CD4-positive, alpha-beta T cell treated with Interleukin-4 for 4 hours (primary cell): ENCODE results near the gene PCDHGB5.
"Not testable (repeated sequence)": the region's sequence is repeated elsewhere in the genome, so short reads cannot be mapped to it uniquely, and the experiment has no call there.

Experiments
- DNase-seq: peaks from one replicate; pipeline ENCODE4 v3.0.0-alpha.2; 2020

The PCDHGB5 gene

DNA sequence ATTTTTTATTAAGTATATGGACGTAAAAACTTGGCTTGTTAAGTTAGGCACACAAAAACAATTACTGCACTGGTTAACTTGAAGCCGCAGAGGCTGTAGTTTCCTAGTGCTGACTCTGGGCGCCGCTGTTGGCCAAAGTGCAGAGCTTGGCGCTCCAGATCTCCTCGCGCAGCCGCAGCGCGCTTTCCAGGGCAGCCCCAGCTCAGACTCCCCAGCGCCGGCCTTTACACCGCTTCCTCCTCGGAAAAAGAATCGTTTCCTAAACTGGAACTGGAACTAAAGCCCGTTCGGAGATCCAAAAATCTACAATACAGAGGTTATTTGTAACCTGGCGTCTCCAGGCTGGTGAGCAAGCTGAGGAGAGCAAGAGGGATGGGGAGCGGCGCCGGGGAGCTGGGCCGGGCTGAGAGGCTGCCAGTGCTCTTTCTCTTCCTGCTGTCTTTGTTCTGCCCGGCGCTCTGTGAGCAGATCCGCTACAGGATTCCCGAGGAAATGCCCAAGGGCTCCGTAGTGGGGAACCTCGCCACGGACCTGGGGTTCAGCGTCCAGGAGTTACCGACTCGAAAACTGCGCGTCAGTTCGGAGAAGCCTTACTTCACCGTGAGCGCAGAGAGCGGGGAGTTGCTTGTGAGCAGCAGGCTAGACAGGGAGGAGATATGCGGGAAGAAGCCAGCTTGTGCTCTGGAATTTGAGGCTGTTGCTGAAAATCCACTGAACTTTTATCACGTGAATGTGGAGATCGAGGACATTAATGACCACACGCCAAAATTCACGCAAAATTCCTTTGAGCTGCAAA is at the start of gene PCDHGB5:
PCDHGB5 (plus strand) TSS at position 192 of the 796 bp plus-strand sequence; CDS start at position 373, 181 bp downstream.
- DNase-seq, result peak; percentile 24

DNA sequence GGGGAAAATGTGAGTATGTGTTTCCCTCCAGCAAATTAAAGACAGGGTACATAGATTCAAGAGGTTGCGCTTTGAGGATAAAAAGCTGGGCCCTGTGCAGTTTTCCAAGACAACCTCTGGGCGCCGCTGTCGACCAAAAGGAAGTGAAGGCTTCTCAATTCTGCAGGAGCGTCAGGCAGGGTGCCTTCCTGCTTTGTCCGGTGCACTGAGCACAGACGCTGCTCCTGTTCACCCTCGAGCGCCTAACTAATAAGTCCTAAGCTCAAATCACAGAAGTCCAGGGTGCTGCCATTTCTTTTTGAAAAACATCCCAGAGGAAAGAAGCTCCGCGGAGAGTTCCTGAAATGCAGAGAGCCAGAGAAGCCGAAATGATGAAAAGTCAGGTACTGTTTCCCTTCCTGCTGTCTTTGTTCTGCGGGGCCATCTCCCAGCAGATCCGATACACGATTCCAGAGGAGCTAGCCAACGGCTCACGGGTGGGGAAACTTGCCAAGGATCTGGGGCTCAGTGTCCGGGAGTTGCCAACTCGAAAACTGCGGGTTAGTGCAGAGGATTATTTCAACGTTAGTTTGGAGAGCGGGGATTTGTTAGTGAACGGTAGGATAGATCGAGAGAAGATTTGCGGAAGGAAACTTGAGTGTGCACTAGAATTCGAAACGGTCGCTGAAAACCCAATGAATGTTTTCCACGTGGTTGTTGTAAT is 47.7 kb upstream of the PCDHGB5 start, which contains the start of gene PCDHGB1:
PCDHGB1 (plus strand) TSS at position 183 of the 703 bp plus-strand sequence; CDS start at position 345, 162 bp downstream.
- DNase-seq, result peak; percentile 27

DNA sequence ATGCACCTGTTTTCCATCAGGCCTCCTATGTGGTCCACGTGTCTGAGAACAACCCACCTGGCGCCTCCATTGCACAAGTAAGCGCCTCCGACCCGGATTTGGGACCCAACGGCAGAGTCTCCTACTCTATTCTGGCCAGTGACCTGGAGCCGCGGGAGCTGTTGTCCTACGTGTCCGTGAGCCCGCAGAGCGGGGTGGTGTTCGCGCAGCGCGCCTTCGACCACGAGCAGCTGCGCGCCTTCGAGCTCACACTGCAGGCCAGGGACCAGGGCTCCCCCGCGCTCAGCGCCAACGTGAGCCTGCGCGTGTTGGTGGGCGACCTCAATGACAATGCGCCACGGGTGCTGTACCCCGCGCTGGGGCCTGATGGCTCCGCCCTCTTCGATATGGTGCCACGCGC is 46.2 kb upstream of the PCDHGB5 start:
- DNase-seq, result no peak

DNA sequence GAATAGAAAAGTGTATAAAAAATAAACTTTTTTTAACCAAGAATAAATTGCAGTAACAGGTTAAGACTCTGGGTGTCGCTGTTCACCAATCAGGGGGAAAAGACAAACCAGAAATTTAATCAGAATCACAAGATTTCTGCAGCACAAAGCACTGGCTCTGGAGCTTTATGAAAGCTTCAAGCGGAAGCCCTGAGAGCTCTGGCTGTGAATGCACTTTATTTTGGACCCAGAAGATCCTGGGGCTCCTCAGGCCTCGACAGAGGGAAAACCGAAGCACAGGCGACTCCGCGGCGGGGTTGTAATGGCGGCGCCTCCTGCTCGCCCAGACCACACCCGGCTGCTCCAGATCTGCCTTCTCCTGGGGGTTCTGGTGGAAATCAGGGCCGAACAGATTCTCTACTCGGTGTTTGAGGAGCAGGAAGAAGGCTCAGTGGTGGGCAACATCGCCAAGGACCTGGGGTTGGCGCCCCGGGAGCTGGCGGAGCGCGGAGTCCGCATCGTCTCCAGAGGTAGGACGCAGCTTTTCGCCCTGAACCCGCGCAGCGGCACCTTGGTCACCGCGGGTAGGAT is 42.8 kb upstream of the PCDHGB5 start, which contains the start of gene PCDHGA4:
PCDHGA4 (plus strand) TSS at position 122 of the 570 bp plus-strand sequence; CDS start at position 209, 87 bp downstream.
- no peak for DNase-seq

DNA sequence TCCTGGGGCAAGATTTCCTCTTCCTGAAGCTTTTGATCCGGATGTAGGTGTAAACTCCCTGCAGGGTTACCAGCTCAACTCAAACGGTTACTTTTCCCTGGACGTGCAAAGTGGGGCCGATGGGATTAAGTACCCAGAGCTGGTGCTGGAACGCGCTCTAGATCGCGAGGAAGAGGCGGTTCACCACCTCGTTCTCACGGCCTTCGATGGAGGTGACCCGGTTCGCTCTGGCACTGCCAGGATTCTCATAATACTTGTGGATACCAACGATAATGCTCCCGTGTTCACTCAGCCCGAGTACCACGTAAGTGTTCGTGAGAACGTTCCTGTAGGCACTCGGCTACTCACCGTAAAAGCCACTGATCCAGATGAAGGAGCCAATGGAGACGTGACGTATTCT is 42.1 kb upstream of the PCDHGB5 start:
- no peak for DNase-seq

DNA sequence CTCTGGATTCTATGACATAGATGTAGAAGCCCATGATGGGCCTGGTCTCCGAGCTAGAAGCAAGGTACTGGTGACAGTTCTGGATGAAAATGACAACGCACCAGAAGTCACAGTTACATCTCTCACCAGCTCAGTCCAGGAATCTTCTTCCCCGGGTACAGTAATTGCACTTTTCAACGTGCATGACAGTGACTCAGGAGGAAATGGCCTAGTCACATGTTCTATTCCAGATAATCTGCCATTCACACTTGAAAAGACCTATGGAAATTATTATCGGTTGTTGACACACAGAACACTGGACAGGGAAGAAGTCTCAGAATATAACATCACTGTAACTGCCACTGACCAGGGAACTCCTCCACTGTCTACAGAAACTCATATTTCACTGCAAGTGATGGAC is 41.6 kb upstream of the PCDHGB5 start:
- no peak for DNase-seq

DNA sequence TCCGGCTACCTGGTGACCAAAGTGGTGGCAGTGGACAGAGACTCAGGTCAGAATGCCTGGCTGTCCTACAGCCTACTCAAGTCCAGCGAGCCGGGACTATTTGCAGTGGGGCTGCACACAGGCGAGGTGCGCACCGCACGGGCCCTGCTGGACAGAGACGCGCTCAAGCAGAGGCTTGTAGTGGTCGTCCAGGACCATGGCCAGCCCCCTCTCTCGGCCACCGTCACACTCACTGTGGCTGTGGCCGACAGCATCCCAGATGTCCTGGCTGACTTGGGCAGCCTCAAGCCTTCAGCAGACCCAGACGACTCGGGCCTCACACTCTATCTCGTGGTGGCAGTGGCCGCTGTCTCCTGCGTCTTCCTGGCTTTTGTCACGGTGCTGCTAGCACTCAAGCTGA is 40.8 kb upstream of the PCDHGB5 start:
- no peak for DNase-seq

DNA sequence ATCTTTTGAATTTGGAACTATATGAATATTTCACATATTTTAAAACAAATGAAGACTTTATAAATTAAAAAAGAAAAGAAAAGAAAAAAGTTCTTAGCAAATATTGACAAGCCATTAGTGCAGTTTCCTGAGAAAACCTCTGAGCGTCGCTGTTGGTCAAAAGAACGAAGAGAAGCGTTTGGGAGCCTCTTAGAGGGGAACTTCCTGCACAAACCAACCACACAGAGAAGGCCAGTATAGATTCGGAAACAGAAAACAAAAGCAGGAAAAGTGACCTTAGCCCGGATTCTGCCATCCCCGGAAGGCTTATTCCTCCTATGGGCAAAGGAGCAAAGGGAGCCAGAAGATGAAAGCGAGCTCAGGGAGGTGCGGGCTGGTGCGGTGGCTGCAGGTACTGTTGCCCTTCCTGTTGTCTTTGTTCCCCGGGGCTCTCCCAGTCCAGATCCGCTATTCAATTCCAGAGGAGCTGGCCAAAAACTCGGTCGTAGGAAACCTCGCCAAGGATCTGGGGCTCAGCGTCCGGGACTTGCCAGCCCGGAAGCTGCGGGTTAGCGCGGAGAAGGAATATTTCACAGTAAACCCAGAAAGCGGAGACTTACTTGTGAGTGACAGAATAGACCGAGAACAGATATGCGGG is 37.8 kb upstream of the PCDHGB5 start, which contains the start of gene PCDHGB2:
PCDHGB2 (plus strand) TSS at position 205 of the 637 bp plus-strand sequence; CDS start at position 347, 142 bp downstream.
- peak; percentile 30 for DNase-seq

DNA sequence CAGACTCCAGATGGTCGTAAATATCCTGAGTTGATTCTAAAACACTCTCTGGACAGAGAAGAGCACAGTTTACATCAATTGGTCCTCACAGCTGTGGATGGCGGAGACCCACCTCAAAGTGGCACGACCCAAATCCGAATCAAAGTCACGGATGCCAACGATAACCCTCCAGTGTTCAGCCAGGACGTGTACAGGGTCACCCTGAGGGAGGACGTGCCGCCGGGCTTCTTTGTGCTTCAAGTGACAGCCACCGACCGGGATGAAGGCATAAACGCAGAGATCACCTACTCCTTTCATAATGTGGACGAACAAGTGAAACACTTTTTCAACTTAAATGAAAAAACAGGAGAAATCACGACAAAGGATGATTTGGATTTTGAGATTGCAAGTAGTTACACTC is 37.1 kb upstream of the PCDHGB5 start:
- DNase-seq, result no peak

DNA sequence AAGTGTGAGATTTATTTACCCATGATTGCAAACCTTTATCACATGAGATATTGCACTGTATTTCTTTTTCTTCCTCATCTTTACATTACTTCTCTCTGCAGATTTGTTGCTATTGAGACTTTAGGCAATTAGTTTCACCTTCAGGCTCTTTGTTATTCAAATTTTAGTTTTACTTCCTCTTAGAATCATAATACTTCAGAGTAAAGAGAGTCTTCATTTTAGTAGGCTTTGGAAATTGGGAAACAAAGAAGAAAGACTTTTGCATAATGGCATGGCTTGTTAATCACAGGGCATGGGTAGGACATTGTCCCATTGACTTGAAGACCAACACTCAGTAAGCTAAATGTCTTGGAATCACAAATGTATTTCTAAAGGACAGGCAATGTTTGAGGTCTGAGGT is 35.0 kb upstream of the PCDHGB5 start:
- no peak for DNase-seq

DNA sequence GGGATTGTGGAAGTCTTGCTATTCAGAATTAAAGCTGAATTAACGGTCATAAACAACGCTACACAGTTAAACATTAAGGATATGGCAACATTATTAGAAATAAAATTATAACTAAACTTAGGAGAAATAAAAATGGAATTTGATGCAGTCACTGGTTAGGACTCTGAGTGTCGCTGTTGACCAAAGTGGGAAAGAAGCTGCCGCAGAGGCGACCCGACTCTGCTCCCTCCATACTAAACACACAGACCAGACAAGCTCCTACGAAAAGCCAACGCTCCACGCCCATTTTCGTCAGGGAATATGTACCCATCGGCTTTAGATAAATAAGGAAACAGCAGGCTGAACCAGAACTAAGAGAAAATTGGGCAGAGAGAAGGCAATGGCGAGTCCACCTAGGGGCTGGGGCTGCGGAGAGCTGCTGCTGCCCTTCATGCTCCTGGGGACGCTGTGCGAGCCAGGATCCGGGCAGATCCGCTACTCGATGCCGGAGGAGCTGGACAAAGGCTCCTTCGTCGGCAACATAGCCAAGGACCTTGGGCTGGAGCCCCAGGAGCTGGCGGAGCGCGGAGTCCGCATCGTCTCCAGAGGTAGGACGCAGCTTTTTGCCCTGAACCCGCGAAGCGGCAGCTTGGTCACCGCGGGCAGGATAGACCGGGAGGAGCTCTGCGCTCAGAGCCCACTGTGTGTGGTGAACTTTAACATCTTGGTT is 33.6 kb upstream of the PCDHGB5 start, which contains the start of gene PCDHGA5:
PCDHGA5 (plus strand) TSS at position 211 of the 709 bp plus-strand sequence; CDS start at position 380, 169 bp downstream.
- no peak for DNase-seq

DNA sequence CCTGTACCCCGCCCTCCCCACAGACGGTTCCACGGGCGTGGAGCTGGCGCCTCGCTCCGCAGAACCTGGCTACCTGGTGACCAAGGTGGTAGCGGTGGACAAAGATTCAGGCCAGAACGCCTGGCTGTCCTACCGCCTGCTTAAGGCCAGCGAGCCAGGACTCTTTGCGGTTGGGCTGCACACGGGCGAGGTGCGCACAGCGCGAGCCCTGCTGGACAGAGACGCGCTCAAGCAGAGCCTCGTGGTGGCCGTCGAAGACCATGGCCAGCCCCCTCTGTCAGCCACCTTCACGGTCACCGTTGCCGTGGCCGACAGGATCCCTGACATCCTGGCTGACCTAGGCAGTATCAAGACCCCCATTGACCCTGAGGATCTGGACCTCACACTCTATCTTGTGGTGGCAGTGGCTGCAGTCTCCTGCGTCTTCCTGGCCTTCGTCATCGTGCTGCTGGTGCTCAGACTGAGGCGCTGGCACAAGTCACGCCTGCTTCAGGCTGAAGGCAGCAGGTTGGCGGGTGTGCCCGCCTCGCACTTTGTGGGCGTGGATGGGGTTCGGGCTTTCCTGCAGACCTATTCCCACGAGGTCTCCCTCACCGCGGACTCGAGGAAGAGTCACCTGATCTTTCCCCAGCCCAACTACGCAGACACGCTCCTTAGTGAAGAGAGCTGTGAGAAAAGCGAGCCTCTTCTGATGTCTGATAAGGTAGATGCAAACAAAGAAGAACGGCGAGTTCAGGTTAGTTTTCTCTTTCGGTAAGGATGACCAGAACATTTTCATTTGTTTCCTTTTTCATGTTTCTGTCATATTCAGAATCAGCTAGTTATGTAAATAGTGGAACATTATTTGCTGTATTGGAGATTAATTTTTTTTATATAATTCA is 31.5 kb upstream of the PCDHGB5 start:
- no peak for DNase-seq

DNA sequence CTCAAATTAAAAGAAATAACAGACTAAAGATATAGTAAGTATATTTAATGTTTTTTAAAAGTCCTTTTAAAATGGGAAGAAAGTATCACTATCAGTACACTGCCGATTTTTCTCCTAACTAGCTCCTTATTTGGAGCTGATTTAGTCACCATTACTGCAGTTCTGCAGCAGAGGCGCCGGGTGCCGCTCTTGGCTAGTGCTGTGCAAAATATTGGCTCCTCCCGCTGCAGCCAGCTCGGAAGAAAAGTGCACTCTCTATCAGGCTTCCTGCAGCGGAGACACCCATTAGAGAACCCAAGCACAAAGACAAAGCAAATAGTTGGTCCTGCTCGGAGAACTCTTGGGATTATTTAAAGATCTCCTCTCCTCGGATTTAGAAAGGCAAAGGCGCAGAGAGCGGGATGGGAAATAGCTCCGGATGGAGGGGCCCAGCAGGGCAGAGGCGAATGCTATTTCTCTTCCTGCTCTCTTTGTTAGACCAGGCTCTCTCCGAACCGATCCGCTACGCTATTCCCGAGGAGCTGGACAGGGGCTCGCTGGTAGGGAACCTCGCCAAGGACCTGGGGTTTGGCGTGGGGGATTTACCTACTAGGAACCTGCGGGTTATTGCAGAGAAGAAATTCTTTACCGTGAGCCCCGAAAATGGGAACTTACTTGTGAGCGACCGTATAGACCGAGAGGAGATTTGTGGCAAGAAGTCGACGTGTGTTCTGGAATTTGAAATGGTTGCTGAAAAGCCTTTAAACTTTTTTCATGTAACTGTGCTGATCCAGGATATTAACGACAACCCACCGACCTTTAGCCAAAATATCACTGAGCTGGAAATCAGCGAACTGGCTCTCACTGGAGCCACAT is 27.5 kb upstream of the PCDHGB5 start, which contains the start of gene PCDHGB3:
PCDHGB3 (plus strand) TSS at position 249 of the 855 bp plus-strand sequence; CDS start at position 402, 153 bp downstream.
- peak; percentile 39 for DNase-seq

DNA sequence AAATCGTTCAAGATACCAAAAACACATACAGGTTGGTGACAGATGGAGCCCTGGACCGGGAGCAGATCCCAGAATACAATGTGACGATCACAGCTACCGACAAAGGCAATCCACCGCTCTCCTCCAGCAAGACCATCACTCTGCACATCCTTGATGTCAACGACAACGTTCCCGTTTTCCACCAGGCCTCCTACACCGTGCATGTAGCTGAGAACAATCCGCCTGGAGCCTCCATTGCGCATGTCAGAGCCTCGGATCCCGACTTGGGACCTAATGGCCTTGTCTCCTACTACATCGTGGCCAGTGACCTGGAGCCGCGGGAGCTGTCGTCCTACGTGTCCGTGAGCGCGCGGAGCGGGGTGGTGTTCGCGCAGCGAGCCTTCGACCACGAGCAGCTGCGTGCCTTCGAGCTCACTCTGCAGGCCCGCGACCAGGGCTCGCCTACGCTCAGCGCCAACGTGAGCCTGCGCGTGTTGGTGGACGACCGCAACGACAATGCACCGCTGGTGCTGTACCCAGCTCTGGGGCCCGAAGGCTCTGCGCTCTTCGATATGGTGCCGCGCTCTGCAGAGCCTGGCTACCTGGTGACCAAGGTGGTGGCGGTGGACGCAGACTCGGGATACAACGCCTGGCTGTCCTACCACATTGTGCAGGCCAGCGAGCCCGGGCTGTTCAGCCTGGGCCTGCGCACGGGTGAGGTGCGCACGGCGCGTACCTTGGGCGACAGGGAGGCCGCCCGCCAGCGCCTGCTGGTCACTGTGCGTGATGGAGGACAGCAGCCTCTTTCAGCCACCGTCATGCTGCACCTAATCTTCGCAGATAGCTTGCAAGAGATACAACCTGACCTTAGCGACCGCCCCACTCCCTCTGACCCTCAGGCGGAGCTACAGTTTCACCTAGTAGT is 25.9 kb upstream of the PCDHGB5 start:
- no peak for DNase-seq

DNA sequence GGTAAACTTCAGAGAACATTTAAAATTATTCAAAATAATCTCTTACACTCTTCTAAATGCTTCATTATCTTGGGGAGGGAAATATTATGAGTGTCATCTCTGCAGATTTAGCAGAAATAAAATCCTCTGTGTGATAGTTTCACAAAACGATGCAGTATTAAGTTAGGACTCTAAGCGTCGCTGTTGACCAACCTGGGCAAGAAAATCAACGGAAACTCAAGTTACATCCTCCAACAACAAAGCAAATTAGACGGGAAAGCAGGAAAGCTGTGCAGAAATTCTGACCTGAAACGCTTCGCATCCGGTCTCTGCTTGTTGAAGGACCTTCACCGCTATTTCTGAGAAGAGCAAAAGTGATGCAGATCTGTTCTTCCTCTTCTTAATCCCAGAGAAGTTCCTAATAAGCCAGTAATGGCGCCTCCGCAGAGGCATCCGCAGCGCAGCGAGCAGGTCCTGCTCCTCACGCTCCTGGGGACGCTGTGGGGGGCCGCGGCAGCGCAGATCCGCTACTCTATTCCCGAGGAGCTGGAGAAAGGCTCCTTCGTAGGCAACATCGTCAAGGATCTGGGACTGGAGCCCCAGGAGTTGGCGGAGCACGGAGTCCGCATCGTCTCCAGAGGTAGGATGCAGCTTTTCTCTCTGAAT is 24.0 kb upstream of the PCDHGB5 start, which contains the start of gene PCDHGA6:
PCDHGA6 (plus strand) TSS at position 219 of the 645 bp plus-strand sequence; CDS start at position 412, 193 bp downstream.
- DNase-seq, result no peak

DNA sequence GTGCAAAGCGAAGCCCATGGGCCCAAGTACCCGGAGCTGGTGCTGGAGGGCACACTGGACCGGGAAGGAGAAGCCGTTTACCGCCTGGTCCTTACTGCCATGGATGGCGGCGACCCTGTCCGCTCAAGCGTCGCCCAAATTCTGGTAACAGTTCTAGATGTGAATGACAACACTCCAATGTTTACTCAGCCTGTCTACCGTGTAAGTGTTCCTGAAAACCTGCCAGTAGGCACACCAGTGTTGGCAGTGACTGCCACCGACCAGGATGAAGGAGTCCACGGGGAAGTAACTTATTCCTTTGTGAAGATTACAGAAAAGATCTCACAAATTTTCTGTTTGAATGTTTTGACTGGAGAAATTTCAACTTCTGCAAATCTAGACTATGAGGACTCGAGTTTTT is 23.1 kb upstream of the PCDHGB5 start:
- DNase-seq, result no peak

DNA sequence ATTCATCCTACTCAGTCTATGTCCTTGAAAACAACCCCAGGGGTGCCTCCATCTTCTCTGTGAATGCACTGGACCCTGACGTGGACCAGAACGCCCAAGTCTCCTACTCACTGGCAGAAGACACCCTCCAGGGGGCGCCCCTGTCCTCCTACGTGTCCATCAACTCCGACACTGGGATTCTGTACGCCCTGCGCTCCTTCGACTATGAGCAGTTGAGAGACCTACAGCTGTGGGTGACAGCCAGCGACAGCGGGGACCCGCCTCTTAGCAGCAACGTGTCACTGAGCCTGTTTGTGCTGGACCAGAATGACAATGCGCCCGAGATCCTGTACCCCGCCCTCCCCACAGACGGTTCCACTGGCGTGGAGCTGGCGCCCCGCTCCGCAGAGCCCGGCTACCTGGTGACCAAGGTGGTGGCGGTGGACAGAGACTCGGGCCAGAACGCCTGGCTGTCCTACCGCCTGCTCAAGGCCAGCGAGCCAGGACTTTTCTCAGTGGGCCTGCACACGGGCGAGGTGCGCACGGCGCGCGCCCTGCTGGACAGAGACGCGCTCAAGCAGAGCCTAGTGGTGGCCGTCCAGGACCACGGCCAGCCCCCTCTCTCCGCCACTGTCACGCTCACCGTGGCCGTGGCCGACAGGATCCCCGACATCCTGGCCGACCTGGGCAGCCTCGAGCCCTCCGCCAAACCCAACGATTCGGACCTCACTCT is 22.1 kb upstream of the PCDHGB5 start:
- not testable (repeated sequence) for DNase-seq
